D721Med (cell line): ENCODE data around the gene CD7.

Experiments used
- DNase-seq: peaks from one replicate; pipeline ENCODE4 v3.0.0; 2011; ENCODE audit warnings: low spot score; ENCODE audit not compliant: insufficient read length
- FAIRE-seq: peaks from 2 replicates; lab custom pipeline; 2011; peaks lifted over from hg19 to GRCh38; lab: Jason Lieb, UNC
- CTCF ChIP-seq: IDR thresholded peaks from 2 replicates; pipeline ENCODE4 v1.5.1; 2012; ENCODE audit warnings: mild to moderate bottlenecking, control low read depth; ENCODE audit not compliant: insufficient read depth; ENCODE audit errors: missing control alignments

The CD7 gene

DNA sequence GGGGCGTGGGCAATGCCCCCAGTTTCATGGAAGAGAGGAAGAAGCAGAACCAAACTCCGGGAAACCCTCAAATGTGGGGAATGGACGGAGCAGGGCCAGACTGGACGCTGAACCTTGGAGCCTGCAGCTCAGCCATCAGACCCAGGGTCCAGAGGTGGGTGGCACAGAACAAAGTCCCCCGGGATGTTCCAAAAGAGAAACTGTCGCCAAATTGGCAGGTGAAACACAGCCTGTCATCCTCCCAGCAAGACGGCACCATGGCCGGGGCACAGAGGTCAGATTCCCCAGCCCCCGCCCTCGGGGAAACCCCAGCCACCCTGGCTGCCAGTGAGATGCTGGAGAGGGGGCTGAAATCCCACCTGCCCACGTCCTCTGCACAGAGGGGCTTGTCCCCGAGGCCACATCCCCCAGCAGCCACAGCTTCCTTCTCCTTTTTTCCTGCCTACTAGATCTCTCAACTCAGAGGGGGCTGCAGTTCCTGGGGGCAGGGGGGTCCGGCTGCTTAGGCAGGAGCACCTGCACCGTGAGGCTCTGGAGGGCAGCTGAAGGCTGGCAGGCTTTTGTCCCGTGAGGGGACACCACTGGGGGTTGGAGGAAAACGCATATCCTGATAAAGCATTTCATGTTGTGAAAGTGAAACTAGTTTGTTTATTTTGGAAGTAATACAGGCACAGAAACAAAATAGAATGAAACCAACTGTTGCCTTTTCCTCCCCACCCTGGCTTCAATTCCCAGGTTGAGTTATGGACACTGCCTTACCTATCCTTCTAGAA, 17.4 kb upstream of the CD7 start:
- DNase-seq (no peak), FAIRE-seq (no peak)
- TF ChIP-seq CTCF = no peak

GRCh38 chr17:82334204-82334621, 16.8 kb upstream of the CD7 start:
- FAIRE-seq = no peak

GRCh38 chr17:82333279-82334171, 16.1 kb upstream of the CD7 start, which contains the start of gene SECTM1:
TSS of gene SECTM1 (minus strand) at chr17:82333766. CDS start at chr17:82327240, 6,526 bp downstream.
- no peak for DNase-seq
- FAIRE-seq = no peak
- no peak for TF ChIP-seq CTCF

More at GRCh38 chr17:82334204-82334621, 16.8 kb upstream of the CD7 start:
- no peak for TF ChIP-seq CTCF
- no peak for DNase-seq

DNA sequence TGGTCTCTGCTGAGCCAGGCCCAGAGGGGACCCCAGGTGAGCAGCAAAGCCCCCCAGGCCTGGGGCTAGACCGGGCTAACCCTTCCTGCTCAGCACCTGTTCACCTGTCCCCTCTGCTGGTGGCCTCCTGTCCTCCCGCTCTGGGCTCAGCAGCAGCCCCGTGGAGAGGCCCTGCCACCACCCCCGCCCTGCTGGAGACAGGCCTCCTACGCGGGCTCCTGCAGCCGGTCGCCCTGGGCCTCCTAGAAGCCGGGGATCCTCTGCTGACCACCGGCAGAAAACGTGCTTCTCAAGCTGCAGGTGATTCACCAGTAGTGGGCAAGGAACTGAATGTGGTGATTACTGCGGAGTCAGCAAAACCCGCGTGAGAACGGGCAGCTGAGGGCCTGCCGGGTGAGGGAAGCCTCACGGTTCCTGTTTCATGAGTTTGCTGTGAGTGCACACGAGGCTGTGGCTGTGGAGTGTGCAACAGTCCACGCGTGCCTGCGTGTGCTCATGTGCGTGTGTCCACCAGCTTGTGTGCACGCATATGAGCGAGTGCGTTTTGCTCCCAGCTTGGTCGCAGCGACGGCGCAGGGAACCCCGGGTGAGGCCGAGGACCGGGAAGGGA, 15.4 kb upstream of the CD7 start:
- no peak for FAIRE-seq
- DNase-seq = no peak
- TF ChIP-seq CTCF = no peak

- TF ChIP-seq CTCF = no peak
- DNase-seq (no peak), FAIRE-seq (no peak)
These were observed 14.0 kb upstream of the CD7 start for GRCh38 chr17:82331345-82331939.

DNA sequence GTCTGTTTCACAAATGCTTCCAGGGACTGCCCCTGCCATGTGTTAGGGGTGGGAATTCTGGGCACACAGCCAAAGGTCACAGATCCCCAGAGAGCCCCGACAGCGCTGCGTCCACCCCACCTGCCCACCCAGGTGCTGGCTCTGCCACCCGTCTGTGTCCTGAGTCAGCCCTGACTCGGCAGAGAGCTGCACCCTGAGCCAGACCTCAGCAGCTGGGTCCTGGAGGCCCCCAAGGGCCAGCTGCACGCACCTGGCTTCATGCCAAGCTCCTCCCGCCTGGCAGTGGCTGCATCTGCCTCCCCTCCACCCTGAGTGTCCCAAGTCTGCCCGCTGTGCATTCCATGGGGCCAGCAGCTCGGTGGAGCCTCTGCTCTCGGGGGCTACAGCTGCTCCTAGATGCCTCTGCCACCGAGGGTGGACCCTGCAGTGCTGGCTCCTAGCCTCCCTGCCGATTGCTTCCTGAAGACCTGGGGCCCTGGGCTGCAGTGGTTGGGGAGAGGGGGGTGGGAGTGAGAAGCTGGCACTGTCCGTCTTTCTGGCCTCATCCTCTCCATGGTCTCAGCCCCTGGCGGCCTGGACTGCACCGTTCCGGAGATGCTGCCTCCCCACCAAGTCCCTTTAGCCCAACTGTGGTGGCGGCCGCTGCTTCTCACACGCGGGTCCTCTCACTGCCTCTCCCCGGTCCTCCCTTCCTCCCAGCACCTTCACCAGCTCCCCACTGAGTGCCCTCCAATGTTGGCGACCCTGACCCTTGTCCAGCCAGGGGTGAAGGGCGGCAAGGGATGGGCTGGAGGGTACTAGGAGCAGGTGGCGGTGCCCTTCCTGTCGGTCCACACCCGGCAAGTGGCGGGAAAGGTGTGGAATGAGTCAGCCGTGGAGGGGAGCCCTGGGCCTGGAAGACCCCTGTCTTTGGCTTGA, 13.2 kb upstream of the CD7 start:
- FAIRE-seq = no peak
- no peak for TF ChIP-seq CTCF
- no peak for DNase-seq
